ENCODE data around the gene GRWD1.
A peak's percentile ranks its signal among the peaks of the same experiment; 100 is the strongest.

GRWD1 gene

GRCh38 chr19:48498595-48499311 is 53.0 kb downstream of the GRWD1 start:
- no peak for DNase-seq

GRCh38 chr19:48499316-48500090 is 53.7 kb downstream of the GRWD1 start:
- no peak for DNase-seq

- DNase-seq: no peak
Observed at GRCh38 chr19:48500830-48501493, 55.2 kb downstream of the GRWD1 start.

GRCh38 chr19:48501494-48502349 is 55.9 kb downstream of the GRWD1 start:
- DNase-seq: no peak

GRCh38 chr19:48502350-48503018 is 56.7 kb downstream of the GRWD1 start:
- peak; percentile 35 for DNase-seq

- DNase-seq: no peak
Observed at GRCh38 chr19:48506138-48506733, 60.5 kb downstream of the GRWD1 start.
